GM19455 (cell line): Measurements from ENCODE around the gene NLE1.
"Not testable (repeated sequence)": the region's sequence is repeated elsewhere in the genome, so short reads cannot be mapped to it uniquely, and the experiment has no call there.

Source experiments
- ATAC-seq: cut with Tn5 transposase; IDR thresholded peaks from one replicate; pipeline ENCODE4 v1.9.1; 2021; ENCODE audit not compliant: unreplicated experiment

The NLE1 gene

GRCh38 chr17:35163886-35164285 lies 21.8 kb upstream of the NLE1 start:
- no peak for ATAC-seq

GRCh38 chr17:35162755-35163154 lies 20.7 kb upstream of the NLE1 start:
- no peak for ATAC-seq

- ATAC-seq = no peak
Observed at GRCh38 chr17:35161281-35161761, 19.2 kb upstream of the NLE1 start.

DNA sequence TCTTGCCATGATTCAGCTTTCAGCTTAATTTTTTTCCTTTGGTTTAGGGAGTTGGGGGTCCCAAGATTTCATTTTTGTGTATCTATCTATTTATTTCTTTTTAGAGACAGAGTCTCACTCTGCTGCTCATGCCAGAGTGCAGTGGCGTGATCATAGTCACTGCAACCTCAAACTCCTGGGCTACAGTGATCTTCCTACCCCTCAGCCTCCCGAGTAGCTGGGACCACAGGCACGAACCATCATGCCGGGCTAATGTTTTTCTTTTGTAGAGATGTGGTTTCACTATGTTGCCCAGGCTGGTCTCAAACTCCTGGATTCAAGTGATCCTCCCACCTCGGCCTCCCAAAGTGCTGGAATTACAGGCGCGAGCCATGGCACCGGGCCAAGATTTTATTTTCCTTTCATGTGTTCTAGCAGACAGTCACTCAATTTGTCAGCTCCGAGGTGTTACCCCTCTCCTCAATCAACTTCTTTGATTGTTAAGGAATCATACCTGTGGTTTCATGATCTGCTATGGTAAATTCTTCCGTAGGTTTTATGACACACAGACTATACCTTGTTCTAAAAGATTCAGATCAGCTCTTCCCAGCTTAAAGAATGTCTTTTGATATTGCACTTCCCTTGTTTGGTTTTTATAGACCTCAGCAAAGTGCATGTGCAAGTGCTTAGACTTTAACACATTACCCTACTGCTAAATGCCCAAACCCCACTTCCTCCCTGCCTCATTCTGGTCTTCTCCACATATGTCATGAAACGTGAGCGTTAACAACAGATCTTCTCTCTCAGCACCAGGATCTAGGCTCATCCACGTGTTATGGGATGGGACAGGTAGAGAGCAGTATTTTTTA lies 18.5 kb upstream of the NLE1 start:
- no peak for ATAC-seq

DNA sequence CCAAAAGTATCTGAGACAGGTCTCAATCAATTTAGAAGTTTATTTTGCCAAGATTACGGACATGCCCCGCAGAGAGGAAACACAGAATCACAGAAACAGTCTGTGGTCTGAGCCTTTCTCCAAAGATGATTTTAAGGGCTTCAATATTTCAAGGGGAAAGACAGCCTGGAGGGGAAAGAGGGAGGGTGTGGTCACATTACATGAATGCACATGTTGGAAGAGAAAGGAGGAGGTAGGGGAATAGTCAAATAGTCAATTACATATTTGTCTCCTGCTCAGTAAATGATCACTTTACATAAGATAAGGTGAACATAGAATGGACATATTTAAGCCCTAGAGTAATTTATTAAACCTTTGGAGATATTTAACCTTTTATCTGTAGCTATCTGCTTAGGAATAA lies 17.8 kb upstream of the NLE1 start:
- ATAC-seq = no peak

GRCh38 chr17:35155246-35155645 lies 13.1 kb upstream of the NLE1 start:
- no peak for ATAC-seq

GRCh38 chr17:35154196-35155165 lies 12.4 kb upstream of the NLE1 start:
- no peak for ATAC-seq

- no peak for ATAC-seq
Observed at GRCh38 chr17:35152421-35153140, 10.5 kb upstream of the NLE1 start.

DNA sequence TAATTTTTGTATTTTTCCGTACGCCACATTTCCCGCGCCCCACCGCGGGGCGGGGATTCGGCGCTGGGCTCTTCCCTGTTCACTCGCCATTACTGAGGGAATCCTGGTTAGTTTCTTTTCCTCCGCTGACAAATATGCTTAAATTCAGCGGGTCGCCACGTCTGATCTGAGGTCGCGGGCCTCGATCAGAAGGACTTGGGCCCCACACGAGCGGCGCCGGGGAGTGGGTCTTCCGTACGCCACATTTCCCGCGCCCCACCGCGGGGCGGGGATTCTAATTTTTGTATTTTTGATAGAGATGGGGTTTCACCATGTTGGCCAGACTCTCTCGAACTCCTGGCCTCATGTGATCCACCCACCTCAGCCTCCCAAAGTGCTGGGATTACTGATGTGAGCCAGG lies 9.0 kb upstream of the NLE1 start:
- not testable (repeated sequence) for ATAC-seq

- ATAC-seq = no peak
Observed at GRCh38 chr17:35149941-35150340, 7.8 kb upstream of the NLE1 start.

DNA sequence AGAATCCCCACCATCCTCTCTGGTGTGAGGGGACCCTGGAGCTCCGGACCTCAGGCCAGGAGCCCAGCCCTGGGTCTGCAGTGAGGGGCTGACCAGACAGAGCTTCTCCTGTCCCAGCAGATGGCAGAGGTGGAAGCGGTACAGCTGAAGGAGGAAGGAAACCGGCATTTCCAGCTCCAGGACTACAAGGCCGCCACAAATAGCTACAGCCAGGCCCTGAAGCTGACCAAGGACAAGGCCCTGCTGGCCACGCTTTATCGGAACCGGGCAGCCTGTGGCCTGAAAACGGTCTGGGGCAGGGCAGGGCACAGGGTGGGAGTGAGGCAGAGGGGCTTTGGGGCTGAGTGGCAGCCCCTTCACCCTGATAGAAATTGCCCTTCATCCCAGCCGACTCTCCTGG lies 6.0 kb upstream of the NLE1 start:
- ATAC-seq = no peak

DNA sequence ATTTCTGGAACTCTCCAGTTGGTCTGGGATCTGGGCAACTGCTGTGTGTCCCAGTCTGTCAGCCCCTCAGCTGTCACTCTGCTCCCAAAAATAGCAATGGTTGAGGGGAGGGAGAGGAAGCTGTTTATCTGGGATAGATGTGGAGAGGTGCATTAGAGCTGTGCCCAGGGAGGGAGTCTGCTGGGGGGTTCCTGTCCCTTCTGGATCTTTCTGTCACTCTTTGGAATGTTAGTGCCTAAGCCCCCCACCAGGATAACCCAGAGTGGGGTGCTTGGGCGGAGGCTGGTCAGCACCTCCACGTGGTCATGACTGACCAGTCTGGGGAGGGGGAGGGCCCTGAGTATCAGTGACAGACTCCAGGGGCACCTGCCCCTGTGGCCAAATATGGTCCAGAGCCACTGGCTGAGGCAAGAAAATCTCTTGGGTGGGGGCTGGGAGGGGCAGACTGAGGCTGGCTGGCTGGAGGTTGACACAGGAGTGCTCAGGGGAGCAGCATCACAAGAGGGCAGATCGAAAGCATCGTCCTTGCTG lies 5.3 kb upstream of the NLE1 start, which contains the start of gene UNC45B:
TSS of gene UNC45B (plus strand) at position 443 of the 531 bp plus-strand sequence. CDS start 447 bp downstream, outside the sequence.
- no peak for ATAC-seq

DNA sequence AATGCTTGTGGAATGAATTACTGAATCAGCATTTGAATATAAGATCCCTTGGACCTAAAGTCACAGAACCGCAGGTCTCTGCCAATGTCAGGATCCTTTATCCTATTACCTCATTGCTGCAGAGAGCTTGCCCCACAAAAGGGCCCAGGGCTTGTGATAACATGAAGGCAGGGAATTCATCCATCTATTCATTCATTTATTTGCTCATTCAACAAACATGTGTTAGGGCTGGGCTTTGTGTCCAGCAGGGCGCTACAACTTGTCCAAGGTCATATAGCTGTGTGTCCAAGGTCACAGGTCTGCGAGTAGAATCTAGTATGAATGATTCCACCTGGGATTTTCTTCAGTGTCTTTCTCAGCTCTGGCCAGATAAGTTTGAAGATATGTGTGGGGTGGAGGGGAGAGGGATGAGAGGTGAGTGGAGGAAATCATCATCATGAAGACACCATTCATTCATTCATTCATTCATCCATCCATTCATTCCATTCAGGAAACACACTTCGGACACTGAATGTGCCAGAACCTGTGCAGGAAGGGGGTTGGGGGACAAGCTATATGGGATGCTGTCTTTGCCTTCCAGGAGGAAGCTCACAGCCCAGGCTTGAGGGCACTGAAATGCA lies 4.2 kb upstream of the NLE1 start:
- no peak for ATAC-seq

GRCh38 chr17:35144840-35145239 lies 2.7 kb upstream of the NLE1 start:
- ATAC-seq = no peak

- ATAC-seq = no peak
Observed at GRCh38 chr17:35142467-35142796, 329 bp upstream of the NLE1 start.

GRCh38 chr17:35138218-35138617 lies 3.9 kb downstream of the NLE1 start:
- no peak for ATAC-seq

DNA sequence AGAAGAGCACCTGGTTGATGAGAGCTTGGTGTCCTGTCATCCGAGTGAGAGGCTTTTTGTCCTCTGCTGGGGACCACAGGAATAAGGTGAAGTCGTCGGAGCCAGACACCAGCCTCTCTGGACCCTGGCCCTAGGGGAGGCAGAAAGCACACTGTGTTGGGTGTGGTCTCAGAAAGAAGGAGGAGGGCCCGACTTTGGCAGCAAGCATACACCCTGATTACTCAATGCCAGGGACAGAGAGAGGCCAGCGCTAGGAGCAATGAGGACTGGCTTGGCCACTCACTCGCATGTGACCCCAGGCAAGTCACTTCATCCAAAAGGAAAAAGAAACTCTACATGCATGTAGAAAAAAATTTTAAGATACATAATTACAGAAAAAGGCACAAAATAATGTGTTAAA lies 6.8 kb downstream of the NLE1 start:
- no peak for ATAC-seq

DNA sequence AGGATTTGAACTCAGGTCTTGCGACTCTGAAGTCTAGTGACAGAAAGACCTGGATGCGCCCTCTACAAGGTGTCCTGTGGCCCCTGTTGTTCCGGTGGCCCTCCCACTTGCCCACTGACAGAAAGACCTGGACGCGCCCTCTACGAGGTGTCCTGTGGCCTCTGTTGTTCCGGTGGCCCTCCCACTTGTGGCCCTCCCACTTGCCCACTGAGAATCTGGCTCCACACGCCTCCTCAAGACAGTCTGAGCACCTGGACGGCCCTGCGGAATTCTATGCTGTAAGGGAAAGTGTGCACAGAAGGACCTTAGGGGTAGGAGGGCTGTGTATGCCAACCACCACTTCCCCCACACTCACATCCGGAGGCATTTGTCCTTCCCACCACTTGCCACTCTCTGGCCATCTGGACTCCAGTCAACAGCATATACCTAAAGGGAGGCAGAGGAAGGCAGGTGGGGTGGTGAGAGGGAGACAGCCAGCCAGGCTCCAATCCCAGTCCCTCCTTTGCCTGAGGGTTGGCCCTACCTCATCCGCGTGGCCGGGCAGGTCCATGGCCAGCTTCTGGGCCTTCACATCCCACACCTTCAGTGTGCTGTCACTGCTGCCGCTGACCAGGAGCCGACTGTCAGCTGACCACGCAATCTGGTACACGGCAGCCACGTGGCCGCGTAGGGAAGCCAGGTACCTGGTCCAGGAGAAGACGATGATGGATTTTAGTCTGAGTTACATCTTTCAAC lies 9.1 kb downstream of the NLE1 start:
- no peak for ATAC-seq

GRCh38 chr17:35132099-35132498 lies 10.0 kb downstream of the NLE1 start:
- ATAC-seq = no peak

DNA sequence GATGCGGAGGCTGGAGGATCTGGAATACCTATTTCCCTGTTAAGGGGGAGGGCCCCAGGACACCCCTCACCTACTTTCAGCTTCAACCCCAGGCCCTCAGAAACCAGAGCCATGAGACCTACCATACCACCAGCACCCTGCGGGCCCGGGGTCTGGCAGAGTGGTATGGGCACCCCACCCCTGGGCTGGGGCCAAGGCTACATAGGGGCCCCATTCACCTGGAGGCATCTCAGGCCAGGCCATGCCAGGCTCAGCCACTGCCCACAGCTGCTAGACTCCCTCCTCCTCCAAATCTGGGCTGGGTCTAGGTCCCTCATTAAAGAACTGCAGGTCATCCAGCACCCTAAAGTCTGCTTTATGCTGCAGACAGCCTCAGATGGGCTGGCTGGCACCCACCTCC lies 11.7 kb downstream of the NLE1 start:
- no peak for ATAC-seq
